Measurements from ENCODE around the gene MEAK7. TPM values are rescaled to one million over a fixed set of nuclear protein-coding genes. Genes with fewer than 3 reads are reported as not detected.

MEAK7 gene
- total and polyA plus RNA-seq, 2 of the 8 experiments (the other 6 are each of a cell fraction or from before 2014, with no cell fraction given), result 9.6 to 19.6 TPM

GRCh38 chr16:84495506-84495905 lies 9.0 kb downstream of the MEAK7 start:
- H3K4ac ChIP-seq (replicated peaks; ENCODE audit: insufficient read length, low read depth, low read length), result no peak overlapping the region
- H2AFZ ChIP-seq (ENCODE audit: low read length), result no peak overlapping the region
- peaks cover 9 to 12% of the 10 kb centered on the region in 2 experiments for H3K9me3 ChIP-seq (ENCODE audit: insufficient read depth in 2 of 2, low read depth in 1 of 2, low read length in 1 of 2)
- H2BK20ac ChIP-seq (ENCODE audit: low read length), result no peak overlapping the region
- no peak overlapping the region for H3K4me3 ChIP-seq (ENCODE audit: extremely low read depth in 1 of 4, insufficient read depth in 2 of 4, low read depth in 3 of 4, low read length in 4 of 4)
- no peak overlapping the region for H3K18ac ChIP-seq (ENCODE audit: extremely low read depth, low read length)
- H3K79me2 ChIP-seq (ENCODE audit: control insufficient read depth in 1 of 2, insufficient read depth in 2 of 2, low read length in 2 of 2), result no peaks in the 10 kb centered on the region
- no peak overlapping the region for H2BK15ac ChIP-seq (ENCODE audit: low read length)
- H2BK120ac ChIP-seq (replicated peaks; ENCODE audit: low read depth, low read length), result no peak overlapping the region
- no peaks in the 10 kb centered on the region for H3K27me3 ChIP-seq (replicated peaks in 1 of 4; ENCODE audit: control insufficient read depth in 3 of 4, extremely low read depth in 1 of 4, insufficient read depth in 3 of 4, low read length in 3 of 4)
- H3K79me1 ChIP-seq (ENCODE audit: low read depth, low read length), result no peaks in the 10 kb centered on the region
- DNase-seq (ENCODE audit: low read depth in 1 of 2, low spot score in 2 of 2) (no peak), FAIRE-seq (no peak)
- 92% methylated on average over 11 of the region's 11 CpGs; no CpG with 5 or more reads in 1 of the 2 experiments for WGBS, 2 experiments (ENCODE audit: extremely low coverage in 1 of 2, insufficient coverage in 1 of 2, insufficient read length in 1 of 2, insufficient replicate concordance in 2 of 2, low coverage in 1 of 2, low lambda C conversion rate in 2 of 2, missing lambda C conversion rate in 1 of 2)
- H3K23ac ChIP-seq (ENCODE audit: insufficient read length), result no peak overlapping the region
- H3K23me2 ChIP-seq (ENCODE audit: low read depth, low read length), result no peaks in the 10 kb centered on the region
- no peak overlapping the region for H3K56ac ChIP-seq (replicated peaks; ENCODE audit: insufficient read length, low read depth, low read length)
- H3K27ac ChIP-seq (ENCODE audit: low read depth, low read length), result no peak overlapping the region
- no peak overlapping the region for H4K5ac ChIP-seq (ENCODE audit: insufficient read length, low read depth, low read length)
- H4K20me1 ChIP-seq (replicated peaks in 1 of 2; ENCODE audit: control insufficient read depth in 1 of 2, insufficient read depth in 2 of 2, low read length in 2 of 2), result peaks cover 0 to 2% of the 10 kb centered on the region in 2 experiments
- H2BK5ac ChIP-seq (ENCODE audit: low read depth, low read length), result no peak overlapping the region
- H2AK5ac ChIP-seq (ENCODE audit: low read depth, low read length), result no peak overlapping the region
- no peak overlapping the region for H3K4me2 ChIP-seq (ENCODE audit: insufficient read depth in 1 of 2, low read depth in 2 of 2, low read length in 2 of 2)
- no peak overlapping the region for H4K91ac ChIP-seq (replicated peaks; ENCODE audit: insufficient read length, low read length)
- H3K9ac ChIP-seq (replicated peaks in 1 of 4; ENCODE audit: extremely low read depth in 1 of 4, low read depth in 3 of 4, low read length in 3 of 4), result no peak overlapping the region
- CTCF ChIA-PET (ENCODE audit: partially characterized antibody), result interaction anchor here (1.7 to 4.6 kb wide), 4 partner anchors 11 to 177 kb away, joined by 4 to 21 read pairs (median 8); no protein-coding TSS in a partner anchor
- no peak overlapping the region for H4K8ac ChIP-seq (ENCODE audit: extremely low read depth, insufficient read depth, low read length)
- H3K4me1 ChIP-seq (replicated peaks in 1 of 4; ENCODE audit: control insufficient read depth in 3 of 4, insufficient read depth in 4 of 4, low read length in 3 of 4), result no peaks in the 10 kb centered on the region
- no peak overlapping the region for H3K14ac ChIP-seq (ENCODE audit: insufficient read length)
- peaks cover 2 to 50% (median 33%) of the 10 kb centered on the region in 4 experiments; a peak in 7 of 8 replicates for H3K36me3 ChIP-seq (ENCODE audit: control insufficient read depth in 2 of 4, insufficient read depth in 4 of 4, low read length in 3 of 4)
- H2BK12ac ChIP-seq (ENCODE audit: low read depth, low read length), result no peak overlapping the region
- POLR2A ChIA-PET (ENCODE audit: partially characterized antibody), result interaction anchor here (1.4 kb wide), 1 partner anchor 9 kb away, joined by 3 read pairs; the partner anchor contains the start of gene MEAK7
- TF ChIP-seq CTCF (IDR thresholded peaks at IDR 0.05; ENCODE audit: control extremely low read depth in 1 of 3, insufficient read depth in 1 of 3, low read depth in 1 of 3, low read length in 3 of 3) (no peak), HDAC6 (IDR thresholded peaks at IDR 0.05; ENCODE audit: low read depth, low read length) (no peak), JUND (IDR thresholded peaks at IDR 0.05; ENCODE audit: low read length) (no peak), CEBPB (IDR thresholded peaks at IDR 0.05; ENCODE audit: low read depth, low read length) (no peak), RXRA (IDR thresholded peaks at IDR 0.05; ENCODE audit: insufficient read depth, low read depth, low read length) (no peak), CBX8 (IDR thresholded peaks at IDR 0.05; ENCODE audit: borderline replicate concordance, low read depth, low read length) (no peak), HDAC2 (IDR thresholded peaks at IDR 0.05; ENCODE audit: borderline replicate concordance in 1 of 2, low read depth in 2 of 2, low read length in 2 of 2) (no peak), SIN3A (conservative IDR thresholded peaks at IDR 0.05 in 1 of 2, IDR thresholded peaks at IDR 0.05 in 1 of 2; ENCODE audit: low read depth in 1 of 2, low read length in 2 of 2) (no peak), SIRT6 (IDR thresholded peaks at IDR 0.05; ENCODE audit: low read length) (no peak), POLR2A (IDR thresholded peaks at IDR 0.05; ENCODE audit: control extremely low read depth in 1 of 2, low read depth in 2 of 2, low read length in 2 of 2) (no peak), CBX5 (IDR thresholded peaks at IDR 0.05; ENCODE audit: low read depth, low read length) (no peak), SP4 (IDR thresholded peaks at IDR 0.05; ENCODE audit: low read length) (no peak)
